Activated CD8-positive, alpha-beta memory T cell treated with anti-CD3 and anti-CD28 coated beads for 24 hours (primary cell): Measurements from ENCODE around the gene CACNB2.

Experiments used
- DNase-seq: peaks from one replicate; pipeline ENCODE4 v3.0.0-alpha.2; 2020

Gene CACNB2

DNA sequence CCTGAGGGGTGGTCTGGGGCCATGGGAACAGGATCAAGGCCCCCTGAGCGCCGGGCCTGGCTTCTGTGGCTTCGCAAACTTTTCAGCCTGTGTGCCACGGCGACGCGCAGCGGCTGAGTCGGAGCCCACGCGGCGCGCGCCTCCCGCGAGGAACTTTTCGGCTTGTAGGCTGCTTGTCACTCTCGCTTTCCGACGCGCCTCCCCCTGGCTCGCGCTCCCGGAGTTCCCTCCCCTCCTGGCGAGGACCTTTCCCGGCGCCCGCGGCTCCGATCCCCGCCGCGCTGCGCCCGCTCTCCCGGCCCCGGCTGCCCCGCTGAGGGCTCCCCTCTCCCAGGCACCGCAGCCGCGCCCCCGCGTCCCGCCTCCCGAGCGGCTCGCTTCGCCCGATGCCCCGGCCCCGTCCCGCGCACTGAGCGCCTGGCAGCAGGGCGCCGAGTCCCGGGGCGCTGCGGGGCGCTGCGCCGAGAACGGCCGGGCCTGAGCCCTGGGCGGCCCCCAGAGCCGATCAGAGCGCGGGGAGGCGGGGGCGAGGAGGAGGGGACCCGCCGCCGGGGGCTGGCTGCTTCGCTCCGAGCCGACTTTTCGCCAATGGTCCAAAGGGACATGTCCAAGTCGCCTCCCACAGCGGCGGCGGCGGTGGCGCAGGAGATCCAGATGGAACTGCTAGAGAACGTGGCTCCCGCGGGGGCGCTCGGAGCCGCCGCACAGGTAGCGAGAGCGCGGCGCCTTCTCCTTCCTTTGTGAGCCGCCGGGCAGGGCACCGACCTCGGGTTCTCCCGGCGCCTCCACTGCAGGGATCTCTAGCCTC lies at the start of gene CACNB2:
Gene CACNB2, plus strand, starts transcription at position 276 of the 808 bp plus-strand sequence.
- DNase-seq, result no peak

DNA sequence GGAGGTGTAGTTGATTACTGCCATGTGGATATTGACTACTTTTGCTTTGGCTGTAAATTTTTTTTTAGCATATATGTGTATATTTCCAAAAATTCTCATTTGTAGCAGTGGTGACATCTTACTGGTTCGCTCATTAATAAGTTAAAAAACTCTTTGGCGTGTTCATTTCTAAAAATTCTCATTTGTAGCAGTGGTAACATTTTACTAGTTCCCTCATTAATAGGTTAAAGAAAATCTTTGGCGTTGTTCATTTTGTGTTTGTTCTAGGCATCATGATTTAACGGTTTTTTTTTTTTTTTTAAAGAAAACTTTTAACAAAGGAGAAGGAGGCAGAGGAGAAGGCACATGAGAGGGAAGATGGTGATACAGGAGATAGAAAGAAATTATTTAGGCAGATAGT lies 45.9 kb upstream of the CACNB2 start:
- no peak for DNase-seq

DNA sequence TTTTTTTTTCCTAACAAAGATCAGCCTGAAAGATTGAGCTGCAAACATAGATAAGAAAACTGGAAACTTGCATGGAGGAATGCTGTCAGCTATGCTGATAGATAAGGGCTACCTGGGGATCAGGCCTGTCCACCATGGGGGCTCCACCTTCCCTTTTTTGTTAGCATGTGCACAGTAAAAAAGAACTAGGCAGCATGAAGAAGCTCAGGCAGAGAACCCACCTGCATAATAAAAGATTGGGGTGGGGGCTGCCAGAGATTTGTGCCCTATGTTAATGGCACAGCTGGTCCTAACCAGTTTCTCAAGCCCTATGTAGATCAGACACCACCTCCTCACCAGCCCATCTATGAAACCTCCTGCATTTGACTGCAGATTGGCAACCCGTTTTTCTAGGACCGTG lies 45.4 kb upstream of the CACNB2 start:
- no peak for DNase-seq

DNA sequence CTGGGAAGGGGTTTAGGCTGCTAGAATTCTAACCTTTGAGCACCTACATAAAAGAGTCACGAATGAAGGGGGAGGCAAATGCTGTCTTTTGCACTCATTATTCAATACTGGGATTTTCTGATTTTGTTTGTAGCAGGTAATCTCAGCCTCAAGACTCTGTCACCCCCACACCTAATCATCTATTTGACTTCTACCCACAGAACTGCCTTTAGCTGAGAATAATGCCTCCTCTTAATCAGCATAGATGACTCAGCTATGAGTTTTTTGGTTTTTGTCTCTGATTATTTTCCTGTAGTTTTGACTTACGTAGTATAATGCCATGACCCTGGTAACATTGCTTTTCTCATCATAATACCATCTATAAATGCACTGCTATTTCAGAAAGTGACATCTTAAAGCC lies 42.7 kb upstream of the CACNB2 start:
- no peak for DNase-seq

DNA sequence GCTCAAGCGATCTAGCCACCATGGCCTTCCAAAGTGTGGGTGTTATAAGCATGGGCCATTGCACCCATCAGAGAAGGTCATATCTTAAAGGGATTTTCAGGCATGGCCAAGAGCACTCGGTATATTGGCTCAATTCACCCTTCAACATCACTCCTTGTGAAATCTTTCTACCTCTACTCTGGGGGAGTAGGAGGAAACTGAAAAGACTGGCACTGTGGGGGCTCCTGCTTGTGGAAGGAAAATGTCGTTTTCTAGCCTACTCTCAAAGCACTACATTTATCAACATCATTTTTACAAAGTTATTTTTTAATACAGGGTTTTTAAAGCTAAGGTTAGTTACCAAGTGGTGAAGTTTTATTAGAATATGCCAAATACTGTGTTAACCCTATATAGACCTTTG lies 42.0 kb upstream of the CACNB2 start:
- DNase-seq, result no peak

DNA sequence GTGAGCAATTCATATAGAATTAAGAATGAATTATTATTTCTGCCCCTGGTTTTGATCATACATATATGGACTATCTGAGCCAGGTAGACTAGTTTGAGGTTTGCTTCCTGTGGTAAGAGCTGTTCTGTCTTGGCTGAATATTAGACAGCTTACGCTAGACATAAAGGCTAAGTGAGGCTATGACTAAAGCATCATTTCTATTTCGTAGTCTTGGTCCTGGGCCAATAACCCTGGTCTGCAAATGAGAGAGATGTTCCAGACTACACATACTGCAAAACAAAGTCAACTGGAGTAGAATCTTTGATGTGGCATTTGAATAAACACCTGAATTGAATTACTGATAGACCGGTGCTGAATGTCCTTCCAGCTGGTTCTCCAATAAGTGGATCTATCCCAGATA lies 40.8 kb upstream of the CACNB2 start:
- no peak for DNase-seq

DNA sequence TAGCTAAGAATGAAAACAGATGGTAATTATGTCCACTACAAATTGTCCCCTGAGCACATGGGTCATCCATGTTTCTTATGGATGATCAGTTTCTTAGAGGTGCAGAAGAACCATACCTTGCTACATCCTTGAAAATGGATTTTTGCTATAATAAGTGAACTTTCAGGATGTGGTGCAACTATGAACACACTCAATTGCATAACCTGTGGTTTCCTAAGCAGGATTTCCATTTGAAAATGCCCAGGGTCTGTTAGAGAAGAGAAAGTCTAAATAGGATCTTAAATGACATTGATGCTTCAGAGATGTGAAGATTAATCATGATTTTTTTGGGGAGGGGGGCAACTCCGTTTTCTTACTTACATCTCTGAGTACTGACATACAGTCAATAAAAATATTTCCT lies 39.6 kb upstream of the CACNB2 start:
- no peak for DNase-seq

DNA sequence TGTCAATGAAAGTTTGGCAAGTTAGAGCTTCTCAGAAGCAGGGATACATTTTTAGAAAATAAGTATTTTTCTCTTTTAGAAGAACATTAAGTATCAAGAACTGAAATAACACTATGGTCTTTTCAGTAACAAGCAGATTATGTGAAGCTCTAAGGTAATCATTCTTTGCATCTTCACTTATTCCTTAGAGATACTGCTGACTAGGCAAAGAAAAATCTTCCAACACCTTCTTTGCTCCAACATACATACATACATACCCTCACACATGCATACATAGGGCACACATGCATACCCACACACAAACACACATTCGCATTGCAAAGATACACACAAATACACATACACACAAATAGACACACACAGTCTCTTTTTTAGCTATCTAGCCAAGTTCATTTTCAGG lies 37.8 kb upstream of the CACNB2 start:
- no peak for DNase-seq

DNA sequence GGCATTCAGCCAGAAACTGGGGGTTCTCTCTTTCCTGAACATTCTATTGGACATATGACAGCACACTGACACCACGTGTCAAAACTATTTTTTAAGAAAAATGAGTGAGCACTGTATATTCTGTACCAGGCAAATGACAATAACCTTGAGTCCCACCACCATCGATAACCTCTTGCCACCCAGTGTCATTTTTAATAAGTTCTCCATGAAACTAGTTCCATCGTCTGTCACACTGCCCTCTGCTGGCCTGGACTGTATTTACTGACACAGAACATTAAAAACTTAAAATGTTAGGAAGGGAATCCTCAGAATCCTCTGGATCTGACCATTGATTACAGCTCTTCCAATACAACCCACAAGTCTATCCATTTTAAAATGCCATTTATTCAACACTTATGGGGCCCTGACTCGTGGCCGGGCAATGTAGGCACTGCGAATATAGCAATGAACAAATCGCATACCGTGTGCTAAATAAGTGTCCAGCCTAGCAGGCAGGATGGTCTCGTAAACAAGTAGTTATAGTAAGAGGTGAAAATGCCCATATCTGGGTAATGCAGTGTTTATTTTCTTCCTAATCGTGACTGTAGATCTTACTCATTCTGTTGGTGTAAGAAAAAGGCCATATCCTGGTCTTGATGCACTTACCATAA lies 35.9 kb upstream of the CACNB2 start:
- peak; percentile 64 for DNase-seq

DNA sequence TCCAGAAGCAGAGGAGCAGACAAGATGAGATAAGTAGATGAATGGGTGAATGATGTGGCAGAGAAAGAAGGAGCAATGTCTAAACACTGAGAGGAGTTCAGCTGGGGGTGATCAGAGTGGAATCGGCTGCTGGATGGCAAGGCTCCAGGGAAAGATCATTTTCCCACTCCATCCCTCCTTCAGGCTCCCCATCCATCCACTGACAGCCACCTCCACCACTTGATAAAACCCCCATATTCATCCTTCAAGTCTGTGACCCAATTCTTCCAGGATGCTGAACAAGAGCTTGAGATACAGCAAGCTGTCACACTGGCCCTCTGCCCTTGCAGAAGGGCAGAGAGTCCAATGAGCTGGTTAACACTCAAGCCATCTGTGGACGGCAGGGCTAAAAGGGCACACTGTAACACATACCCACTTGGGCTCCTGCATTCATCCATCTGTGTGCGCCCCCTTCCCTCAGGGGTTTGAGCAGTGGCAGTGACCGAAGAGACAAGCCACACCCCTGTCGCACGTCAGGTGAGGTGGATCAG lies 30.8 kb upstream of the CACNB2 start:
- no peak for DNase-seq

DNA sequence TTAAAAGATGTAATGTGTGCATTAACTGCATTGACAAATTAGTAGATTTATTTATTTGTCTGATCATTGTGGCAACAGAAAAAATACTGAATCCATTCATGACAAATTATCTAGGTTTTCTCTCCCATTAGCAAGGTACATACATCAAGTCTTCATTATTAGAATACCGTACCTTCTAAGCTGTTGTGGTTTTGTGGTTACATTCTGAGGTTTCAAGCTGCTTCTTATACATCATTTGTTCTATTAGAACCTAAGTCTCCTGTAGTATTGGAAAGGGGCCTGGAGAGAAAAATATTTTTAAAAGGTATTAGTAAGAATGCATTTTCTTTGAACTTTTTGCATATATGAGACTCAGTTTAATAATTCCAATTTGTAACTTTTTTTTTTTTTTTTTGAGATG lies 26.3 kb upstream of the CACNB2 start:
- DNase-seq, result no peak

DNA sequence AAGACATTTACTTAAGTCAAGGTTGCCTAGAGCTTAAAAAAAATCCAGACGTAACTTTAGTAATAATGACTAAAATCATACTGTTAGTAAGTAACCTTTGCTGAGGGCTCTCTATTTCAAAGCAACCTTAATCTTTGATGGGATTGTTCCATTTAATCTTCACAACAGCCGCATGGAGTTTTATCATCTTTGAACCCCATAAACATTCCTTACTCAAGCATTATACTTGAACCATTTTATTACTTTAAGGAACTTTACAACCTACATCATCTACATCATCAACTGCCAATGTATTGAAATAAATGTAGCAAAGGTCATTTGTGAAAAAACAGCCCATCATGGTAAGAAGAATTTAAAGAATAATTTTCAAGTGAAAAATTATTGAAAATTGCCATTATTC lies 22.9 kb upstream of the CACNB2 start:
- no peak for DNase-seq

DNA sequence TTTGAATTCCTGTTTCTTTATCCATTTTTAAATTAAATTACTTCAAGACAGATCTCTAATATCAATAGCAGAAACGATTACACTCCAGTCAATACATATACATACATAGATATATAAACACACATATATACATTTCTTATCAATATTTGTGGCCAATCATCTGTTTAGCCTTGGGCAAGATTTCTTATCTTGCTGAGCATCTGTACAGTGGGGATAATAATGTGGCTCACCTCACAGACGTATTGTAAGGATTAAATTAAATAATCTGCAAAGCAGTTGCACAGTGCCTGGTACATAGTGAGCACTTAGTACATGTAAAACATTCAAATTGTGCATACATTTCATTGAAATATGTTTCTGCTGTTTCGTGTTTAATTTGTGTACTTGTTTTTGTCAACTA lies 17.5 kb upstream of the CACNB2 start:
- DNase-seq, result no peak

DNA sequence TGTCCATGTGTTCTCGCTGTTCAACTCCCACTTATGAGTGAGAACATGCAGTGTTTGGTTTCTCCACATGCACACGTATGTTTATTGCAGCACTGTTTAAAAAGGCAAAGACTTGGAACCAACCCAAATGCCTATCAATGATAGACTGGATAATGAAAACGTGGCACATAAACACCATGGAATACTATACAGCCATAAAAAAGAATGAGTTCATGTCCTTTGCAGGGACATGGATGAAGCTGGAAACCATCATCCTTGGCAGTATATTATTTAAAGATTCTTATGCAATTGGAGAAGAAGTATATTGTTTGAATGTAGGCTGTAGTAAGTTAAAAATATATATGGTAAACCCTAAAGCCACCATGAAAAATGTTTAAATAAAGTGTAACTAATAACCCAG lies 7.2 kb upstream of the CACNB2 start:
- DNase-seq, result no peak

DNA sequence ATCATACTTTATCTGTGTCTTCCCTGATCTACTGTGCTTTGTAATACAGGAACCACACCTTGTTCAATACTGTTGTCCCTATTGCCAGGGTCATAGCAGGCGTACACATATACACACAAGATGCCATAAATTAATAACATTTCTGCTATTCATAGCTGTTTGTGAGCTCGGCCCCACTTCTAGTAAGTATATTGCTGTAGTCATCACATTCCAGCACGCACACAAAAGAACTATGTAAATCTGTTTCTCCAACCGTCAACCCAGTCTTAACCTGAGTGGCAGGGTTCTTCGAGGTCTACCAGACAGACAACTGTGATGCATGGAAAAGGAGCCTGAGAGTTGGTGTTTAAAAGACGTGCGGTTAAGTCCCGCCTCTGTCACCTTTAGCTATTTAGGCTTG lies 5.7 kb upstream of the CACNB2 start:
- DNase-seq, result no peak

DNA sequence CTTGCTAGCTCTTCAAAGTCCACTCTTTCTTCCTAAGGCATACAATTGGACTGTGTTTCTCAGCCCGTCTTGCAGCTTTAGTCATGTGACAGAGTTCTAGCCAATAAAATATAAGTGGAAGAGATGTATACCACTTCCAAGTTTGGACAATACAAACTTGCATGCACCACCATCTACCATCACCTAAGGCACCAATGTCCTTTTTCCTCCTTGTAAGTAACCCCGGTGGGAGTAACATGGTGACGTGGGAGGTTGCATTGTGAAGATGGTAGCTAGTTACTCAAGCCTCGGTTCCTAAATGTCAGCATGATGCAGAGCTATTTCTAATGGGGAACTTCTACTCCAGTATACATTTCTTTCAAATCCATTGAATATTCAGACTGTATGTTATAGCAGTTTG lies 5.3 kb upstream of the CACNB2 start:
- no peak for DNase-seq

DNA sequence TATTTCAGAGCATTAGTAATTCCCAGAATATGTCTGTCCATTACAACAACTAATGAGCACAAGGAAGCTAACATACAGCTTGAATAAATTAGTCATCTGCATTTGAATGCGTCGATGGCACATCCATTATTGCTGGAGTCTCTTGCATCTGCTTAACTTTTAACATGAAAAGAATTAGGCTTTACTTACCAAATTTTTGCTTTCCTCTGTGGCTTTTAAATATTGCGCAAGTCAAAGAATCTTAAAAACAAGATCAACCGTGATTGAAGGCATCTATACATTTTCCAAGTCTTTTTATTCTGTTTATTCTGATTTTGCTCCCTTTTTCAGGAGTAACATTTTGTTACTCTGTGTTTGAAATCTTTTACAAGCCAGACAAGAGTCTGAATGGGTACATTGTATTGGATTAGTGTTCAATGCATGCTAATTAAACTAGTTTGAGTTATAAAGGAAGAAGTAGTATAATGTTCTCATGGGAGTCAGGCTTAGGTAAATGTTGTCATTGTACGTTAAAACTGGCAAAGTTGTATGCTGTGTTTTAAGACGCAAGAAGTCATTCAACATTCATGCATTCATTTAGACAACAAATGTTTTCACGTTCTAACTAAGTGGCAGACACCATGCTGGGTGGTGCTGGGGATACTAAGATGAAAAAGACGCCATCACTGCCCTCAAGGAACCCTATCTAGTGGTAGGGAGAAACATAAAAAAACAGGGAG lies 4.0 kb upstream of the CACNB2 start:
- no peak for DNase-seq

DNA sequence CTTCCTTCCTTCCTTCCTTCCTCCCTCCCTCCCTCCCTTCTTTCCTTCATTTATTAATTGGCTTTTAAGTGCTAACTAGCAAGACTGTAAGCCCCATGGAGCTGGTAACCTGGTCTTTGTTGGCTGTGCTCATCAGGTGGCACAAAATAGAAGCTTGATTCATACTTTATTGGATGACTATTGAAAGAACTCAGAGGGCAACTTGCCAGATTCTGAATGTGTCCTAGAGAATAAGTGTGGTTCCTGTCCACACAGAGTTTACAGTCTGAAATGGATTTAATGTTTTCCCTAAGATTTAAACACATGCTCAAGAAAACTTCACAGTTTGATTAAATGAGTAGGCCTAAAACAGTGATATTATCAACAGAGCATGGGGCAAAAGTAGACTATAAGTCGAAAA lies 3.1 kb upstream of the CACNB2 start:
- DNase-seq, result no peak

DNA sequence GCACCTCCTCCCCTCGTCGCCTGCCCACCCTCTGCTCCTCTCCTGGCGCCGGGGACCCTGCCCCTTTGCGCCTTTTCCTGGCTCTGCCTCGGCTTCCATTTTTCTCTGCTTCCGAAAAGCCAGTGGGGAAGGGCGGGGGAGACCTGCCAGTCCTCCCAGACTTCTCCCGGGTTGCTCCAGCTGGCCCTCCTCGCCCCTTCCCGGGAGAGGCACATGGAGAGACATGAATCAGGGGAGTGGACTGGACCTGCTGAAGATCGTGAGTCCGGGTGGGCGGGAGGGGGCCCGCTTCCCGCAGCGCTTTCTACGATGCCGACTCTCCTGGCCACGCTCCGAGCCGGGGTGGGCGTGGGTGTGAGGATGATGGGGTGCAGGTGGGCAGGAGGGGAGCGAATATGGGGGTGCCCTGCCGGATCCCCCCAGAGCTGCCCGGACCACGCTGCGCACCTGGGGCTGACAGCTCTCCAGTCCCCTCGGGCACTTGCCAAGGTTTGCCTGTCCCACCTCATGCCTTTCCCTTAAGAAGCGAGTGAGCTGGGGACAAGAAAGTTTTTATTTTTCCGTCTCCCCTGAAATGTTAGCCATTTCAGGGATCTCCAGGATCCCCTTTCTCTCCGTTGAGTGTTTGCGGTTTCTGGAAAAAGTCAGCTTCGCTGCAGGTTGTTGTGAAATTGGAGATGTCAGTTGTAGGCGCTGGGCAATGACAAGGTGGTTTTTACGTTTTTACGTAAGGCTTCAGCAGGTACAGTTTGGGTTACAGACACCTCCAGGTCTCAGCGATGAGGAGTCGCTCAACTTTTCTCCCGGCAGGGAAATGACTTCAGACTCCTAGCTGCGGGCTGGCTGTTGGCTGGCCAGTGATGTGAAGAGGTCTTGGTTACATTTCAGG lies 977 bp downstream of the CACNB2 start:
- DNase-seq, result no peak

DNA sequence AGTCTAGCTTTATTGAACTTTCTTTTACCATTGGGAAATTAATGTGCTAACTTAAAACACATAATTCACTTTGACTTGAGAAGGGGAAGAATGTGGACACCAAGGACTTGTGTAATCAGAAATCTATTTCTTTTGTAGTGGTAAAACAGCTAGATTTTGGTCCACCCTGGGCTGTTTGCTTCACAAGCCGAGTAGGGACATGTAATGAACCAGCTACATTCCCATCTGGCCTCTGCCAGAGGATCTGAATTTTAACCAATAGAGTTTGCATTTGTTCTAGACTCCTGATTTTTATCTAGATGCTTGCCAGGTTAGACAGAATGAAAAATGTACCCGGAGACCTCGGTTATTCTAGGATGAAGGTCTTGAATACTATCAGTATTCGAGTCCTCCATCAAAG lies 1.9 kb downstream of the CACNB2 start:
- DNase-seq, result no peak

DNA sequence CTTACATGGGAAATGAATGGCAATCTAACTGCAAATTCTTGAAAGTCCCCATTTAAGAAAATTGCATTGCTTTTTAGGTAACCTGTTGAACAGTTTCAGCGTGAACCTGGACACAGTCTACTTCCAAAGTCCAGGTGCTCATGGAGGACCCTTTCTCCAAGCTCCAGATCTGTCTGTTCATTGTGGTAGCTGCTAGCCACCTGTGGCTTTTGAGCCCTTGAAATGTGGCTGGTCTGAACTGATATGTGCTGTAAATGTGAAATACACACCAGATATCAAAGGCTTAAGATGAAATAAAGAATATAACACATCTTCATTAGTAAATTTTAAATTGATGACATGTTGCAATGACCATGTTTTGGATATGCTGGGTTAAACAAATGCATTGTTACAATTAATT lies 4.2 kb downstream of the CACNB2 start:
- no peak for DNase-seq

DNA sequence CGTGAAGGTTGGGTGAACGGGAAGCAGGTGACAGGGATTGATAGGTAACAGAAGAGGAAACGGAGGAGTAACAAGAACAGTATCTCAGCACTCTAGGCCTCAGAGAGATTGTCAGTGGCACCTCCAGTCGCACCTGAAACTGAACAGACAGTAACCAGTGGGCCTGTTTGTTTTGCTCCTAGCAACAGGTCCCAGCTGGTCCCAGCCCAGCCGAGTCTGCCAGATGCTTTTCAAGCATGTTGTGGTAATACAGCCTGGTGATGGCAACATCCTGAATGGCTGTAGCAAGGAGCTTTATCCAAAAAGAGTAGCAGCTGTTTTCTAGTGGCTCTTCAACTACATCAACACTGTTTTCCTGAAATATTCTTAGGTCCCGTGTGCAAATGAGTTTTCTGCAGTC lies 4.7 kb downstream of the CACNB2 start:
- no peak for DNase-seq

DNA sequence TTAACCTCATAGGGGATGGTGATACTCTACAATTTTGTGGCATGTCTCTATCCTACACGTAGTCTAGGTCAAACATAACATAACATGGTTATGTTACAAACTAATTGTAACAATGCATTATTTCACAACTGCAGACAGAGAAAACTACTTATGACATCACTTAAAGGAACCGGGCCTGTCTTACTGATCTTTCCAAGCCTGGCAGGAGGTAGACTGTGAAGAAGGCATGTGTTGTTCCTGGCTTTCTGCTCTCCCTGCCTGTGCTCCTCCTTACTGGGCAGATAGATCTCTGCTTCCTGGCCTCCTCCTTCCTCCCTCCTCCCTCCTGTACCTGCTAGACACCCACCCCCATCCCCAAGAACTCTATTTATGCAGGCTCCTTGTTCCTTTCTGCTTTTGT lies 5.4 kb downstream of the CACNB2 start:
- DNase-seq, result no peak
